GM19372 (cell line): ENCODE data around the gene MOSPD3.
A peak's percentile ranks its signal among the peaks of the same experiment; 100 is the strongest.

ENCODE experiments used
- ATAC-seq: cut with Tn5 transposase; IDR thresholded peaks from one replicate; pipeline ENCODE4 v1.9.1; 2021; ENCODE audit warnings: mild to moderate bottlenecking, low read depth, moderate library complexity; ENCODE audit not compliant: unreplicated experiment

MOSPD3 gene

GRCh38 chr7:100590077-100590737 lies 22.1 kb upstream of the MOSPD3 start:
- no peak for ATAC-seq

GRCh38 chr7:100591596-100591995 lies 20.7 kb upstream of the MOSPD3 start:
- no peak for ATAC-seq

GRCh38 chr7:100595188-100595587 lies 17.2 kb upstream of the MOSPD3 start:
- no peak for ATAC-seq

- ATAC-seq: no peak
Observed at GRCh38 chr7:100598425-100598824, 13.9 kb upstream of the MOSPD3 start.

- no peak for ATAC-seq
Observed at GRCh38 chr7:100599911-100600729, 12.2 kb upstream of the MOSPD3 start.

- ATAC-seq: no peak
Observed at GRCh38 chr7:100600730-100601038, 11.7 kb upstream of the MOSPD3 start.

GRCh38 chr7:100602889-100603725 lies 9.2 kb upstream of the MOSPD3 start:
- no peak for ATAC-seq

- no peak for ATAC-seq
Observed at GRCh38 chr7:100603726-100604027, 8.7 kb upstream of the MOSPD3 start.

- ATAC-seq: peak; percentile 58
Observed at GRCh38 chr7:100604028-100604975, 8.0 kb upstream of the MOSPD3 start.

- ATAC-seq: no peak
Observed at GRCh38 chr7:100604976-100605911, 7.1 kb upstream of the MOSPD3 start.

- no peak for ATAC-seq
Observed at GRCh38 chr7:100606313-100606712, 6.0 kb upstream of the MOSPD3 start.

- ATAC-seq: no peak
Observed at GRCh38 chr7:100607111-100607510, 5.2 kb upstream of the MOSPD3 start.

GRCh38 chr7:100609958-100610357 lies 2.4 kb upstream of the MOSPD3 start:
- ATAC-seq: no peak

- ATAC-seq: no peak
Observed at GRCh38 chr7:100612730-100613390, 520 bp downstream of the MOSPD3 start.

GRCh38 chr7:100613412-100614175 lies 1.3 kb downstream of the MOSPD3 start:
- no peak for ATAC-seq

GRCh38 chr7:100614308-100614861 lies 2.0 kb downstream of the MOSPD3 start:
- ATAC-seq: no peak

GRCh38 chr7:100620239-100620638 lies 7.9 kb downstream of the MOSPD3 start:
- no peak for ATAC-seq

GRCh38 chr7:100620804-100621203 lies 8.5 kb downstream of the MOSPD3 start:
- no peak for ATAC-seq
